Endothelial cell of umbilical vein (primary cell): ENCODE data around the gene PLXNB2. TPM values are rescaled to one million over a fixed set of nuclear protein-coding genes. Genes with fewer than 3 reads are reported as not detected.

Experiments
- Bru-seq: library from RNA; stranded (reverse); fragments of 400-500 nt; gene quantifications from one replicate; lab custom pipeline; 2021; lab: Mats Ljungman, UMichigan
- BruChase-seq, 2 experiments: library from RNA; stranded (reverse); fragments of 400-500 nt; gene quantifications; one replicate each; lab custom pipeline; 2021; lab: Mats Ljungman, UMichigan
- BruUV-seq: library from RNA; stranded (reverse); fragments of 400-500 nt; replicated peaks from 2 replicates; lab custom pipeline; 2021; lab: Mats Ljungman, UMichigan
- CTCF ChIA-PET: fragments of 300-600, 350-600 bp; sonication (Branson Sonifier 250); formaldehyde crosslinking; loops from one replicate; lab custom pipeline; 2021; ENCODE audit warnings: antibody characterized with exemption, inconsistent platforms; lab: Charles Lee
- POLR2A ChIA-PET: fragments of 300-600, 350-600 bp; sonication (Branson Sonifier 250); formaldehyde crosslinking; loops from one replicate; lab custom pipeline; 2021; ENCODE audit warnings: antibody characterized with exemption, inconsistent platforms; lab: Charles Lee
- DNase-seq: peaks from one replicate; pipeline ENCODE4 v3.0.0-alpha.2; 2011; ENCODE audit warnings: low read depth, low spot score
- FAIRE-seq: peaks from 2 replicates; lab custom pipeline; 2011; peaks lifted over from hg19 to GRCh38; lab: Jason Lieb, UNC
- H2AFZ ChIP-seq: 2 replicates; pipeline ENCODE4 v1.6.0; 2012; ENCODE audit warnings: low read depth, low read length, control low read depth, inconsistent platforms
- H3K27ac ChIP-seq: 2 replicates; pipeline ENCODE4 v1.5.1; 2011; ENCODE audit warnings: low read depth, mild to moderate bottlenecking, control low read depth, low read length, moderate library complexity; ENCODE audit not compliant: insufficient read depth
- H3K27me3 ChIP-seq, 2 experiments: 2 replicates each; pipeline versions ENCODE4 v1.6.0 to v1.6.1; 2011; ENCODE audit warnings: low read length in 2 of 2, mixed read lengths in 1 of 2; ENCODE audit not compliant: control insufficient read depth in 2 of 2, insufficient read depth in 2 of 2
- H3K36me3 ChIP-seq, 2 experiments: 2 replicates in 1 of 2; 3 replicates in 1 of 2; pipeline ENCODE4 v1.5.1; 2011; ENCODE audit warnings: low read length in 2 of 2, mild to moderate bottlenecking in 1 of 2, moderate library complexity in 1 of 2; ENCODE audit not compliant: control insufficient read depth in 2 of 2, insufficient read depth in 2 of 2; ENCODE audit errors: extremely low read depth in 1 of 2
- H3K4me1 ChIP-seq: 3 replicates; pipeline ENCODE4 v1.5.1; 2011; ENCODE audit warnings: mild to moderate bottlenecking, low read length; ENCODE audit not compliant: control insufficient read depth, insufficient read depth; ENCODE audit errors: extremely low read depth
- H3K4me2 ChIP-seq: 2 replicates; pipeline ENCODE4 v1.6.1; 2011; ENCODE audit warnings: low read length, control low read depth, mixed read lengths; ENCODE audit not compliant: insufficient read depth
- H3K4me3 ChIP-seq, 3 experiments: fragments of 200-600 bp in 1 of 3; sonication (generic), shearing (Covaris generic) in 1 of 3; replicated peaks in 1 of 3; 2 replicates each; pipeline ENCODE4 v1.5.1; 2011 to 2016; ENCODE audit warnings: control low read depth in 3 of 3, low read length in 3 of 3, mild to moderate bottlenecking in 2 of 3, inconsistent platforms in 1 of 3, low read depth in 1 of 3, moderate library complexity in 1 of 3; ENCODE audit not compliant: insufficient read depth in 1 of 3
- H3K79me2 ChIP-seq: 2 replicates; pipeline ENCODE4 v1.6.0; 2012; ENCODE audit warnings: low read length, inconsistent platforms; ENCODE audit not compliant: control insufficient read depth, insufficient read depth
- H3K9ac ChIP-seq: replicated peaks from 2 replicates; pipeline ENCODE3; 2011; ENCODE audit warnings: low read length, control low read depth; ENCODE audit not compliant: insufficient read depth; ENCODE audit errors: extremely low read depth
- H3K9me1 ChIP-seq: replicated peaks from 3 replicates; pipeline ENCODE4 v1.6.0; 2011; ENCODE audit warnings: mild to moderate bottlenecking, low read length; ENCODE audit not compliant: control insufficient read depth, insufficient read depth; ENCODE audit errors: extremely low read depth
- H3K9me3 ChIP-seq: replicated peaks from 2 replicates; pipeline ENCODE4 v1.5.1; 2012; ENCODE audit warnings: low read length, inconsistent platforms; ENCODE audit not compliant: control insufficient read depth, insufficient read depth
- H4K20me1 ChIP-seq: replicated peaks from 2 replicates; pipeline ENCODE3; 2011; ENCODE audit warnings: mild to moderate bottlenecking, low read length; ENCODE audit not compliant: control insufficient read depth, insufficient read depth; ENCODE audit errors: extremely low read depth
- EZH2 ChIP-seq: IDR thresholded peaks from 2 replicates; pipeline ENCODE4 v1.6.1; 2012; ENCODE audit warnings: borderline replicate concordance, low read depth, mild to moderate bottlenecking, moderate library complexity, low read length, inconsistent platforms; ENCODE audit not compliant: severe bottlenecking
- GATA2 ChIP-seq: IDR thresholded peaks from 2 replicates; pipeline ENCODE4 v1.7.0; 2011; ENCODE audit warnings: low read depth, mild to moderate bottlenecking, moderate library complexity, mixed read lengths, low read length; ENCODE audit not compliant: insufficient read length, insufficient read depth
- JUN ChIP-seq: IDR thresholded peaks from 2 replicates; pipeline ENCODE4 v1.6.1; 2011; ENCODE audit warnings: borderline replicate concordance, low read depth; ENCODE audit not compliant: insufficient read length, insufficient read depth
- MAX ChIP-seq: IDR thresholded peaks from 2 replicates; pipeline ENCODE4 v1.6.1; 2011; ENCODE audit not compliant: insufficient read depth, insufficient read length
- POLR2A ChIP-seq: IDR thresholded peaks from 2 replicates; pipeline ENCODE4 v1.6.1; 2012; ENCODE audit warnings: low read depth, mild to moderate bottlenecking, control low read depth, low read length
- POLR2AphosphoS5 ChIP-seq: IDR thresholded peaks from 2 replicates; pipeline ENCODE4 v1.6.1; 2012; ENCODE audit warnings: low read depth, mild to moderate bottlenecking, control low read depth, low read length, moderate library complexity; ENCODE audit not compliant: insufficient read depth
- dilution Hi-C: fragments of 300-500 bp; cut with MboI; formaldehyde crosslinking; loops from one replicate; pipeline ENCODE4 v1.15.0; 2019; ENCODE audit warnings: low sequenced_read_pairs; ENCODE audit not compliant: extremely low pct_ligation_motif_present
- intact Hi-C: fragments of 100-400 bp; cut with micrococcal nuclease; formaldehyde crosslinking; loops from one replicate; pipeline ENCODE4 v1.10.0; 2022
- long read RNA-seq: library from polyadenylated mRNA; stranded (forward); transcript quantifications from one replicate; pipeline ENCODE4 v2.0.0, GENCODE V29; 2021
- polyA minus RNA-seq, 3 experiments: library from RNA; depleted of rRNA, polyadenylated mRNA; stranded (reverse); fragments of >200 nt; gene quantifications; 1 replicate in 1 of 3; 2 replicates in 2 of 3; pipeline ENCODE4 v1.2.3, GENCODE V29; 2011
- polyA plus RNA-seq, 4 experiments: library from polyadenylated mRNA; depleted of rRNA in 3 of 4; stranded (reverse) in 3 of 4; unstranded in 1 of 4; fragments of >200 nt; gene quantifications; 2 replicates each; pipeline versions ENCODE4 v1.2.1 to v1.2.3, GENCODE V29; 2011 to 2012; ENCODE audit warnings: missing spikeins in 1 of 4
- total RNA-seq: library from RNA; stranded (reverse); gene quantifications from 2 replicates; pipeline ENCODE4 v1.2.3, GENCODE V29; 2021

PLXNB2 gene, protein sequence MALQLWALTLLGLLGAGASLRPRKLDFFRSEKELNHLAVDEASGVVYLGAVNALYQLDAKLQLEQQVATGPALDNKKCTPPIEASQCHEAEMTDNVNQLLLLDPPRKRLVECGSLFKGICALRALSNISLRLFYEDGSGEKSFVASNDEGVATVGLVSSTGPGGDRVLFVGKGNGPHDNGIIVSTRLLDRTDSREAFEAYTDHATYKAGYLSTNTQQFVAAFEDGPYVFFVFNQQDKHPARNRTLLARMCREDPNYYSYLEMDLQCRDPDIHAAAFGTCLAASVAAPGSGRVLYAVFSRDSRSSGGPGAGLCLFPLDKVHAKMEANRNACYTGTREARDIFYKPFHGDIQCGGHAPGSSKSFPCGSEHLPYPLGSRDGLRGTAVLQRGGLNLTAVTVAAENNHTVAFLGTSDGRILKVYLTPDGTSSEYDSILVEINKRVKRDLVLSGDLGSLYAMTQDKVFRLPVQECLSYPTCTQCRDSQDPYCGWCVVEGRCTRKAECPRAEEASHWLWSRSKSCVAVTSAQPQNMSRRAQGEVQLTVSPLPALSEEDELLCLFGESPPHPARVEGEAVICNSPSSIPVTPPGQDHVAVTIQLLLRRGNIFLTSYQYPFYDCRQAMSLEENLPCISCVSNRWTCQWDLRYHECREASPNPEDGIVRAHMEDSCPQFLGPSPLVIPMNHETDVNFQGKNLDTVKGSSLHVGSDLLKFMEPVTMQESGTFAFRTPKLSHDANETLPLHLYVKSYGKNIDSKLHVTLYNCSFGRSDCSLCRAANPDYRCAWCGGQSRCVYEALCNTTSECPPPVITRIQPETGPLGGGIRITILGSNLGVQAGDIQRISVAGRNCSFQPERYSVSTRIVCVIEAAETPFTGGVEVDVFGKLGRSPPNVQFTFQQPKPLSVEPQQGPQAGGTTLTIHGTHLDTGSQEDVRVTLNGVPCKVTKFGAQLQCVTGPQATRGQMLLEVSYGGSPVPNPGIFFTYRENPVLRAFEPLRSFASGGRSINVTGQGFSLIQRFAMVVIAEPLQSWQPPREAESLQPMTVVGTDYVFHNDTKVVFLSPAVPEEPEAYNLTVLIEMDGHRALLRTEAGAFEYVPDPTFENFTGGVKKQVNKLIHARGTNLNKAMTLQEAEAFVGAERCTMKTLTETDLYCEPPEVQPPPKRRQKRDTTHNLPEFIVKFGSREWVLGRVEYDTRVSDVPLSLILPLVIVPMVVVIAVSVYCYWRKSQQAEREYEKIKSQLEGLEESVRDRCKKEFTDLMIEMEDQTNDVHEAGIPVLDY (N-terminal part only)
- total RNA-seq = 134 and 139 TPM in 2 replicates
- polyA plus RNA-seq = 82.3 and 113 TPM in 2 replicates
- 57.8 and 72.6 TPM in 2 replicates for polyA plus RNA-seq (2011; cell fraction: cytosol; rRNA removed)
- polyA plus RNA-seq (2011; cell fraction: nucleus; rRNA removed) = 283 and 338 TPM in 2 replicates
- 73.1 and 80.0 TPM in 2 replicates for polyA plus RNA-seq (2012)
- polyA minus RNA-seq = 117 TPM in 2 replicates
- polyA minus RNA-seq (2011; cell fraction: cytosol; rRNA and poly(A)+ RNA removed) = 56.3 TPM
- polyA minus RNA-seq (2011; cell fraction: nucleus; rRNA and poly(A)+ RNA removed) = 65.3 and 136 TPM in 2 replicates
- percentile 56 among the genes with signal in this experiment for Bru-seq, nascent RNA
- percentile 92 among the genes with signal in this experiment for BruChase-seq, experiment 1, labeled RNA remaining after a 6-hour chase
- percentile 86 among the genes with signal in this experiment for BruChase-seq, experiment 2, labeled RNA remaining after a 2-hour chase
- long read RNA-seq, full-length matches to known transcripts = 11 of 69 reads
- long read RNA-seq, partial matches to known transcripts = 24 of 69 reads
- long read RNA-seq, other reads (novel, unspliced or antisense) = 34 of 69 reads

- Histone ChIP-seq H4K20me1 (no peaks in the 10 kb centered on the region), H3K27ac (peak within 1 kb of the TSS; percentile 79), H3K4me3 (peak within 1 kb of the TSS; percentile 72 to 95 (median 83)), H2AFZ (no peak within 1 kb of the TSS), H3K79me2 (peaks cover 45% of the 10 kb centered on the region), H3K9ac (peak within 1 kb of the TSS; percentile 82), H3K9me3 (no peaks in the 10 kb centered on the region), H3K4me2 (peak within 1 kb of the TSS; percentile 76), H3K27me3 (no peaks in the 10 kb centered on the region), H3K9me1 (no peaks in the 10 kb centered on the region), H3K36me3 (peaks cover 0 to 5% of the 10 kb centered on the region in 2 experiments), H3K4me1 (peaks cover 27% of the 10 kb centered on the region)
- ChIA-PET CTCF (interaction anchor here (0.9 to 3.8 kb wide), 7 partner anchors 13 to 35 kb away, joined by 4 to 26 read pairs (median 14); partner anchors contain the start of gene DENND6B), POLR2A (interaction anchor here (0.5 to 1.9 kb wide), 2 partner anchors 13 to 372 kb away, joined by 4 to 9 read pairs; no protein-coding TSS in a partner anchor)
- peak; percentile 84 for TF ChIP-seq POLR2AphosphoS5
- TF ChIP-seq POLR2A = peak; percentile 79
- no peak for TF ChIP-seq GATA2
- no peak for TF ChIP-seq JUN
- no peak for TF ChIP-seq EZH2
- no peak for TF ChIP-seq MAX
- BruUV-seq = TSS peak; percentile 25
- FAIRE-seq (peak; percentile 84), DNase-seq (peak; percentile 76)
- dilution Hi-C loops = no loop called here
- intact Hi-C loops = loop anchor here (1.0 to 5.0 kb wide), 3 partner anchors 14 to 36 kb away; partner anchors contain the start of genes MAPK11 and PPP6R2
Observed at GRCh38 chr22:50306753-50307749, at the start of gene PLXNB2. Gene PLXNB2, minus strand, starts transcription at chr22:50307646. Its CDS starts 17,062 bp downstream, at chr22:50290584.
